Astrocyte of the spinal cord (primary cell): ENCODE measurements around the gene VAPB.

Source experiments
- DNase-seq: peaks from one replicate; pipeline ENCODE4 v3.0.0; 2011; ENCODE audit warnings: low read depth, low spot score
- H3K4me3 ChIP-seq: 2 replicates; pipeline ENCODE4 v1.5.1; 2011; ENCODE audit warnings: low read depth, mild to moderate bottlenecking, low read length, moderate library complexity
- CTCF ChIP-seq: IDR thresholded peaks from 2 replicates; pipeline ENCODE4 v1.5.1; 2012; ENCODE audit warnings: low read depth, mild to moderate bottlenecking, low read length, inconsistent platforms
- in situ Hi-C: cut with HindIII; loops from 2 replicates; pipeline ENCODE4 v1.10.0; 2017; ENCODE audit warnings: low sequenced_read_pairs

Gene VAPB

GRCh38 chr20:58433759-58434158 is 44.7 kb downstream of the VAPB start:
- peak; percentile 73 for DNase-seq
- no peak for TF ChIP-seq CTCF
- in situ Hi-C loops: no loop called here
- no peak overlapping the region for H3K4me3 ChIP-seq

GRCh38 chr20:58434326-58434725 is 45.3 kb downstream of the VAPB start:
- TF ChIP-seq CTCF: no peak
- DNase-seq: no peak
- no peak overlapping the region for H3K4me3 ChIP-seq
- in situ Hi-C loops: no loop called here

GRCh38 chr20:58435237-58435636 is 46.2 kb downstream of the VAPB start:
- no peak for TF ChIP-seq CTCF
- DNase-seq: no peak
- in situ Hi-C loops: no loop called here
- no peak overlapping the region for H3K4me3 ChIP-seq

DNA sequence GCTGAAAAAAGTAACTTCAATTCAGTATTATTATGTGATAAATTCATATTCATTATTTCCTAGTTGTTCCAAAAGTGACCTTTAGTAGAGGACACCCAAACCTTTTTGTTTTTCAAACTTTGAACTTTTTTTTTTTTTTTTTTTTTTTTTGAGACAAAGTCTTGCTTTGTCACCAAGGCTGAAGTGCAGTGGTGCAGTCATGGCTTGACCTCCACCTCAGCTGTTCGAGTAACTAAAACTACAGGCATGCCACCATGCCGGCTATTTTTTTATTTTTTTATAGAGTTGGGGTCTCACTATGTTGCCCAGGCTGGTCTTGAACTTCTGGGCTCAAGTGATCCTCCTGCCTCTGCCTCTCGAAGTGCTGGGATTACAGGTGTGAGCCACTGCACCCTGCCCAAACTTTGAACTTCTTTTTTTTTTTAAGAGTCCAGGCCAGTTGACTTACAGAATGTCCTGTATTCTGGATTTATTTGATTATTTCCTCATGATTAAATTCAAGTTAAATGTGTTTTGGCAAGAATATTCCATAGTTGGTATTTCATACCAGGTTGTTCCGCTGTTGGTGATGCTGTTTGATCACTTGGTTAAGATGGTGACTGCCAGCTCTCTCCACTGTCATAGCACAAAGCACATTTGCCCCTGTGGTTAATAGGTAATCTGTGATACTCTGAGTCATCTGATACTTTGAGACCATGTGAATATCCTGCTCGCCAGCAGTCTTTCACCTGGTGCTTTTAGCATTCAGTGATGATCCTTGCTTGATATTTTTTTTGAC is 48.0 kb downstream of the VAPB start:
- in situ Hi-C loops: no loop called here
- no peak for DNase-seq
- no peak overlapping the region for H3K4me3 ChIP-seq
- TF ChIP-seq CTCF: no peak

GRCh38 chr20:58438970-58439808 is 50.2 kb downstream of the VAPB start:
- in situ Hi-C loops: no loop called here
- no peak for DNase-seq
- H3K4me3 ChIP-seq: no peak overlapping the region
- no peak for TF ChIP-seq CTCF

GRCh38 chr20:58440021-58440767 is 51.2 kb downstream of the VAPB start:
- in situ Hi-C loops: no loop called here
- DNase-seq: no peak
- no peak for TF ChIP-seq CTCF
- H3K4me3 ChIP-seq: no peak overlapping the region
